Natural killer cell (primary cell): ENCODE measurements around the gene SHCBP1L. TPM values are rescaled to one million over a fixed set of nuclear protein-coding genes. Genes with fewer than 3 reads are reported as not detected.
"Not testable (repeated sequence)": the region's sequence is repeated elsewhere in the genome, so short reads cannot be mapped to it uniquely, and the experiment has no call there.

Source experiments
- ATAC-seq, 3 donors: fragments of 150-1000 bp in 2 of 3; fragments of 200-7000 bp in 1 of 3; cut with Tn5 transposase; 1 replicate in 1 of 3; 2 replicates in 2 of 3; pipeline ENCODE4 v1.10.0; 2021; ENCODE audit warnings: mild to moderate bottlenecking in 2 of 3, moderate library complexity in 2 of 3
- DNase-seq, 2 donors: peaks; one replicate each; pipeline versions ENCODE4 v3.0.0 to v3.0.0-alpha.2; 2013 to 2021; ENCODE audit warnings: mixed read lengths in 1 of 2
- H3K27ac ChIP-seq: one replicate; pipeline ENCODE4 v1.5.1; 2013; ENCODE audit warnings: mild to moderate bottlenecking, low read length
- H3K27me3 ChIP-seq: one replicate; pipeline ENCODE4 v1.6.1; 2013; ENCODE audit warnings: low read length; ENCODE audit not compliant: control insufficient read depth, insufficient read depth
- H3K36me3 ChIP-seq: one replicate; pipeline ENCODE4 v1.6.1; 2013; ENCODE audit warnings: low read length; ENCODE audit not compliant: control insufficient read depth, insufficient read depth
- H3K4me1 ChIP-seq: one replicate; pipeline ENCODE4 v1.6.1; 2013; ENCODE audit warnings: low read length; ENCODE audit not compliant: control insufficient read depth, insufficient read depth
- H3K4me3 ChIP-seq: one replicate; pipeline ENCODE4 v1.5.1; 2013; ENCODE audit warnings: low read length
- H3K9me3 ChIP-seq: one replicate; pipeline ENCODE4 v1.6.1; 2013; ENCODE audit warnings: low read length; ENCODE audit not compliant: control insufficient read depth, insufficient read depth
- H3K27ac Mint-ChIP-seq, 2 donors: one replicate each; pipeline ENCODE4 v1.8.0; 2022; ENCODE audit warnings: mild to moderate bottlenecking in 2 of 2, mixed read lengths in 2 of 2, moderate library complexity in 1 of 2
- H3K27me3 Mint-ChIP-seq, 2 donors: one replicate each; pipeline ENCODE4 v1.8.0; 2022; ENCODE audit warnings: low read depth in 2 of 2, mixed read lengths in 2 of 2
- H3K36me3 Mint-ChIP-seq: one replicate; pipeline ENCODE4 v1.8.0; 2022; ENCODE audit warnings: mixed read lengths
- H3K4me1 Mint-ChIP-seq, 2 donors: one replicate each; pipeline ENCODE4 v1.8.0; 2022; ENCODE audit warnings: mixed read lengths in 2 of 2
- H3K4me3 Mint-ChIP-seq: one replicate; pipeline ENCODE4 v1.8.0; 2022; ENCODE audit warnings: mild to moderate bottlenecking, moderate library complexity, mixed read lengths
- H3K9me3 Mint-ChIP-seq, 2 donors: one replicate each; pipeline ENCODE4 v1.8.0; 2022; ENCODE audit warnings: mixed read lengths in 2 of 2
- CTCF ChIP-seq: fragments of 200-600 bp; IDR thresholded peaks from one replicate; pipeline ENCODE4 v1.8.0; 2022; ENCODE audit warnings: antibody characterized with exemption
- WGBS: methylation state at CpG from one replicate; pipeline ENCODE4 v1.1.7; 2013; ENCODE audit warnings: missing lambda C conversion rate; ENCODE audit not compliant: insufficient coverage; 5-methylcytosine and 5-hydroxymethylcytosine counted together
- intact Hi-C: fragments of 100-400 bp; cut with micrococcal nuclease; formaldehyde crosslinking; loops from one replicate; pipeline ENCODE4 v1.14.2; 2022
- total RNA-seq, 4 donors: library from RNA; stranded (reverse); fragments of 120-200 nt in 1 of 4; gene quantifications; one replicate each; pipeline versions ENCODE4 v1.2.3 to v1.2.4, GENCODE V29; 2013 to 2022

SHCBP1L gene
- total RNA-seq, 3 donors from 2014 or later (not counting 1 experiment from before 2014, with no cell fraction given), result not detected

- Histone ChIP-seq H3K4me3 (no peak overlapping the region), H3K4me1 (no peaks in the 10 kb centered on the region), H3K27ac (no peak overlapping the region), H3K27me3 (no peaks in the 10 kb centered on the region), H3K36me3 (no peaks in the 10 kb centered on the region), H3K9me3 (no peaks in the 10 kb centered on the region)
- H3K9me3 Mint-ChIP-seq, result no peaks in the 10 kb centered on the region
- peaks cover 9 to 10% of the 10 kb centered on the region in 2 donors for H3K27me3 Mint-ChIP-seq
- no peaks in the 10 kb centered on the region for H3K36me3 Mint-ChIP-seq
- intact Hi-C loops, result no loop called here
- DNase-seq (no peak), ATAC-seq (no peak)
- no peak for TF ChIP-seq CTCF
- H3K27ac Mint-ChIP-seq, result no peak overlapping the region
- 45% methylated on average over 4 of the region's 4 CpGs for WGBS
- no peaks in the 10 kb centered on the region for H3K4me1 Mint-ChIP-seq
- H3K4me3 Mint-ChIP-seq, result no peak overlapping the region
Measured at GRCh38 chr1:182909578-182909977, 43.4 kb downstream of the SHCBP1L start.

GRCh38 chr1:182905321-182905720 lies 47.6 kb downstream of the SHCBP1L start:
- no peak overlapping the region for H3K27ac ChIP-seq
- ATAC-seq, result no peak
- DNase-seq, result no peak
- H3K9me3 Mint-ChIP-seq, result no peaks in the 10 kb centered on the region
- no peak overlapping the region for H3K27ac Mint-ChIP-seq
- no CpG with 5 or more reads among the region's 2 CpGs for WGBS
- H3K27me3 Mint-ChIP-seq, result peaks cover 8 to 9% of the 10 kb centered on the region in 2 donors
- H3K4me1 Mint-ChIP-seq, result no peaks in the 10 kb centered on the region
- H3K4me3 Mint-ChIP-seq, result no peak overlapping the region
- H3K36me3 Mint-ChIP-seq, result no peaks in the 10 kb centered on the region
- no peaks in the 10 kb centered on the region for H3K27me3 ChIP-seq
- no peak overlapping the region for H3K4me3 ChIP-seq
- intact Hi-C loops, result no loop called here
- no peak for TF ChIP-seq CTCF
- H3K4me1 ChIP-seq, result no peaks in the 10 kb centered on the region
- H3K9me3 ChIP-seq, result no peaks in the 10 kb centered on the region
- H3K36me3 ChIP-seq, result no peaks in the 10 kb centered on the region

- DNase-seq, H3K27me3 Mint-ChIP-seq, H3K4me3 ChIP-seq, H3K27ac ChIP-seq, H3K4me3 Mint-ChIP-seq, H3K27me3 ChIP-seq, H3K36me3 Mint-ChIP-seq, H3K4me1 ChIP-seq, H3K4me1 Mint-ChIP-seq, H3K36me3 ChIP-seq, intact Hi-C loops, H3K27ac Mint-ChIP-seq, ATAC-seq, H3K9me3 Mint-ChIP-seq, H3K9me3 ChIP-seq: not testable (repeated sequence)
- 96% methylated on average over 3 of the region's 5 CpGs for WGBS
Measured at GRCh38 chr1:182901946-182902345, 51.0 kb downstream of the SHCBP1L start.

GRCh38 chr1:182897696-182898095 lies 55.3 kb downstream of the SHCBP1L start:
- no peak for TF ChIP-seq CTCF
- H3K27ac ChIP-seq, result no peak overlapping the region
- H3K36me3 Mint-ChIP-seq, result no peaks in the 10 kb centered on the region
- no peaks in the 10 kb centered on the region for H3K4me1 Mint-ChIP-seq
- H3K4me1 ChIP-seq, result no peaks in the 10 kb centered on the region
- 84% methylated on average over 2 of the region's 2 CpGs for WGBS
- H3K27ac Mint-ChIP-seq, result no peak overlapping the region
- no peaks in the 10 kb centered on the region for H3K9me3 Mint-ChIP-seq
- no peak overlapping the region for H3K4me3 Mint-ChIP-seq
- intact Hi-C loops, result no loop called here
- H3K36me3 ChIP-seq, result no peaks in the 10 kb centered on the region
- peaks cover 7 to 9% of the 10 kb centered on the region in 2 donors for H3K27me3 Mint-ChIP-seq
- H3K9me3 ChIP-seq, result no peaks in the 10 kb centered on the region
- H3K4me3 ChIP-seq, result no peak overlapping the region
- DNase-seq, result no peak
- H3K27me3 ChIP-seq, result no peaks in the 10 kb centered on the region
- ATAC-seq, result no peak
